Neural progenitor cell (in vitro differentiated cells): ENCODE measurements around the gene PHRF1. TPM values are rescaled to one million over a fixed set of nuclear protein-coding genes. Genes with fewer than 3 reads are reported as not detected.

ENCODE experiments used
- DNase-seq: peaks from one replicate; pipeline ENCODE4 v3.0.0-alpha.2; 2016; ENCODE audit warnings: low spot score
- H2AFZ ChIP-seq: fragments of 200-600 bp; sonication (generic); replicated peaks from 2 replicates; pipeline ENCODE4 v1.6.1; 2016; ENCODE audit warnings: antibody characterized with exemption
- H3F3A ChIP-seq: fragments of 200-600 bp; sonication (generic); 2 replicates; pipeline ENCODE4 v1.6.1; 2016; ENCODE audit warnings: antibody characterized with exemption, low read depth
- H3K27ac ChIP-seq: fragments of 200-600 bp; sonication (generic); 2 replicates; pipeline ENCODE4 v1.5.1; 2016; ENCODE audit warnings: mild to moderate bottlenecking
- H3K27me3 ChIP-seq: fragments of 200-600 bp; sonication (generic); 2 replicates; pipeline ENCODE4 v1.6.1; 2016; ENCODE audit warnings: mild to moderate bottlenecking, moderate library complexity
- H3K36me3 ChIP-seq: fragments of 200-600 bp; sonication (generic); 2 replicates; pipeline ENCODE4 v1.5.1; 2016
- H3K4me1 ChIP-seq: fragments of 200-600 bp; sonication (generic); 2 replicates; pipeline ENCODE4 v1.6.1; 2016; ENCODE audit warnings: mixed run types
- H3K4me2 ChIP-seq: fragments of 200-600 bp; sonication (generic); 2 replicates; pipeline ENCODE4 v1.6.1; 2016
- H3K4me3 ChIP-seq: fragments of 200-600 bp; sonication (generic); 2 replicates; pipeline ENCODE4 v1.5.1; 2016
- H3K79me2 ChIP-seq: fragments of 200-600 bp; sonication (generic); 2 replicates; pipeline ENCODE4 v1.6.1; 2016; ENCODE audit warnings: low read depth
- H3K9ac ChIP-seq: fragments of 200-600 bp; sonication (generic); 2 replicates; pipeline ENCODE4 v1.6.1; 2016
- H3K9me3 ChIP-seq: fragments of 200-600 bp; sonication (generic); 2 replicates; pipeline ENCODE4 v1.5.1; 2016; ENCODE audit warnings: low read depth
- H4K20me1 ChIP-seq: fragments of 200-600 bp; sonication (generic); 2 replicates; pipeline ENCODE4 v1.6.1; 2016; ENCODE audit warnings: low read depth
- H3K27ac Mint-ChIP-seq: 3 replicates; pipeline ENCODE4 v1.8.0; 2021; ENCODE audit warnings: mixed read lengths
- H3K27me3 Mint-ChIP-seq: 2 replicates; pipeline ENCODE4 v1.8.0; 2022; ENCODE audit warnings: low read depth, mild to moderate bottlenecking, inconsistent platforms, moderate library complexity, mixed read lengths; ENCODE audit not compliant: insufficient read depth
- H3K36me3 Mint-ChIP-seq: 3 replicates; pipeline ENCODE4 v1.8.0; 2021; ENCODE audit warnings: mixed read lengths
- H3K4me1 Mint-ChIP-seq: 3 replicates; pipeline ENCODE4 v1.8.0; 2021; ENCODE audit warnings: mixed read lengths
- H3K4me3 Mint-ChIP-seq: 3 replicates; pipeline ENCODE4 v1.8.0; 2021; ENCODE audit warnings: mild to moderate bottlenecking, moderate library complexity, mixed read lengths
- H3K9me3 Mint-ChIP-seq: 3 replicates; pipeline ENCODE4 v1.8.0; 2020; ENCODE audit warnings: mixed read lengths
- EZH2 ChIP-seq: fragments of 200-600 bp; sonication (generic); IDR thresholded peaks from 2 replicates; pipeline ENCODE4 v1.6.1; 2017; ENCODE audit warnings: antibody characterized with exemption, mild to moderate bottlenecking, moderate library complexity
- EZH2phosphoT487 ChIP-seq: fragments of 200-600 bp; sonication (generic); IDR thresholded peaks from 2 replicates; pipeline ENCODE4 v1.6.1; 2017; ENCODE audit warnings: antibody characterized with exemption
- total RNA-seq: library from RNA; depleted of rRNA; stranded (reverse); fragments of >200 nt; gene quantifications from 2 replicates; pipeline ENCODE4 v1.2.3, GENCODE V29; 2015; ENCODE audit warnings: low replicate concordance
- TF ChIP-seq, protein P1 (sequence below): fragments of 200-600 bp; sonication (generic); IDR thresholded peaks from 2 replicates; pipeline ENCODE4 v1.5.1; 2017; ENCODE audit warnings: antibody characterized with exemption, mild to moderate bottlenecking

PHRF1 gene
- total RNA-seq, 1 donor from 2014 or later: 9.8 TPM

DNA sequence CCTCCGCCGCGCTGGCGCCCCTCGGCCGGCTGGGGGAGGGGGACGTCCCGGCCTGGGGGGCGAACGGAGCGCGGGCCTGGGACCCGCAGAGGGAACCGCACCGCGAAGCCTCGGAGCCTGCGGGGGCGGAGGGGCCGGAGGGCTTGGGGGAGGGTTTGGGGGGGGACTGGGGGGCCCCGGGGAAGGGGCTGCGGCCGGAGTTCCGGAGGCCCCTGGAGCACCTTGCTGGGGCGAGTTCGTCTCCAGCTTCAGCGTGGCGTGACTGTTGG lies 51.0 kb downstream of the PHRF1 start:
- Mint-ChIP-seq H3K36me3 (peaks cover 10% of the 10 kb centered on the region), H3K27ac (no peak overlapping the region), H3K4me1 (peaks cover 12% of the 10 kb centered on the region), H3K9me3 (peaks cover 11% of the 10 kb centered on the region), H3K27me3 (peaks cover 9% of the 10 kb centered on the region), H3K4me3 (no peak overlapping the region)
- Histone ChIP-seq H3K27me3 (peaks cover 30% of the 10 kb centered on the region), H3K36me3 (no peaks in the 10 kb centered on the region), H4K20me1 (peaks cover 14% of the 10 kb centered on the region), H3K27ac (no peak overlapping the region), H2AFZ (no peak overlapping the region), H3F3A (peaks cover 6% of the 10 kb centered on the region), H3K4me2 (peak overlapping the region; percentile 52), H3K79me2 (no peaks in the 10 kb centered on the region), H3K9ac (no peak overlapping the region), H3K4me1 (no peaks in the 10 kb centered on the region), H3K9me3 (no peaks in the 10 kb centered on the region), H3K4me3 (no peak overlapping the region)
- TF ChIP-seq, protein P1, sequence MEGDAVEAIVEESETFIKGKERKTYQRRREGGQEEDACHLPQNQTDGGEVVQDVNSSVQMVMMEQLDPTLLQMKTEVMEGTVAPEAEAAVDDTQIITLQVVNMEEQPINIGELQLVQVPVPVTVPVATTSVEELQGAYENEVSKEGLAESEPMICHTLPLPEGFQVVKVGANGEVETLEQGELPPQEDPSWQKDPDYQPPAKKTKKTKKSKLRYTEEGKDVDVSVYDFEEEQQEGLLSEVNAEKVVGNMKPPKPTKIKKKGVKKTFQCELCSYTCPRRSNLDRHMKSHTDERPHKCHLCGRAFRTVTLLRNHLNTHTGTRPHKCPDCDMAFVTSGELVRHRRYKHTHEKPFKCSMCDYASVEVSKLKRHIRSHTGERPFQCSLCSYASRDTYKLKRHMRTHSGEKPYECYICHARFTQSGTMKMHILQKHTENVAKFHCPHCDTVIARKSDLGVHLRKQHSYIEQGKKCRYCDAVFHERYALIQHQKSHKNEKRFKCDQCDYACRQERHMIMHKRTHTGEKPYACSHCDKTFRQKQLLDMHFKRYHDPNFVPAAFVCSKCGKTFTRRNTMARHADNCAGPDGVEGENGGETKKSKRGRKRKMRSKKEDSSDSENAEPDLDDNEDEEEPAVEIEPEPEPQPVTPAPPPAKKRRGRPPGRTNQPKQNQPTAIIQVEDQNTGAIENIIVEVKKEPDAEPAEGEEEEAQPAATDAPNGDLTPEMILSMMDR: no peak
- TF ChIP-seq EZH2phosphoT487 (no peak), EZH2 (no peak)
- DNase-seq: no peak

DNA sequence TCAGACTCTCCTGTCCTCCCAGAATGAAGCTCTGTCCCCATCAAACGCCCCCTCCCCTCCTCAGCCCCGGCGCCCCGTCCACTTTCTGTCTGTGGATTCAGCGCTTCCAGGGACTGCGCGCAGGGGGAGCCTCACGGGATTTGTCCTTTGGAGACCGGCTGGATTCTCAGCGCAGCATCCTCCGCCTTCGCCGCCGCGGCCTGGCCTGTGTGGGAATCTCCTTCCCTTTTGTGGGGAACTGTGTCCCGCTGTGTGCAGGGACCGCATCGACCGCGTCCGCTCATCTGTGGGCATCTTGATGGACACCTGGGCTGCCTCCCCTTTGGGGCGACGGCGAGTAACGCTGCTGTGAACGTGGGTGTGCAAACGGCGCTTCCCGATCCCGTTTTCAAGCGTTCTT lies 51.8 kb downstream of the PHRF1 start:
- Histone ChIP-seq H3K9ac (no peak overlapping the region), H3K4me1 (no peaks in the 10 kb centered on the region), H3K36me3 (no peaks in the 10 kb centered on the region), H3K79me2 (no peaks in the 10 kb centered on the region), H3K4me3 (no peak overlapping the region), H3K9me3 (no peaks in the 10 kb centered on the region), H4K20me1 (peaks cover 11% of the 10 kb centered on the region), H3F3A (peaks cover 6% of the 10 kb centered on the region), H3K4me2 (no peak overlapping the region), H3K27me3 (peaks cover 30% of the 10 kb centered on the region), H3K27ac (no peak overlapping the region), H2AFZ (no peak overlapping the region)
- H3K9me3 Mint-ChIP-seq: peaks cover 11% of the 10 kb centered on the region
- H3K4me1 Mint-ChIP-seq: peaks cover 15% of the 10 kb centered on the region
- TF ChIP-seq, protein P1: no peak
- no peak for TF ChIP-seq EZH2
- no peak for TF ChIP-seq EZH2phosphoT487
- DNase-seq: no peak
- H3K27ac Mint-ChIP-seq: no peak overlapping the region
- H3K4me3 Mint-ChIP-seq: no peak overlapping the region
- H3K36me3 Mint-ChIP-seq: peaks cover 16% of the 10 kb centered on the region
- peaks cover 9% of the 10 kb centered on the region for H3K27me3 Mint-ChIP-seq

DNA sequence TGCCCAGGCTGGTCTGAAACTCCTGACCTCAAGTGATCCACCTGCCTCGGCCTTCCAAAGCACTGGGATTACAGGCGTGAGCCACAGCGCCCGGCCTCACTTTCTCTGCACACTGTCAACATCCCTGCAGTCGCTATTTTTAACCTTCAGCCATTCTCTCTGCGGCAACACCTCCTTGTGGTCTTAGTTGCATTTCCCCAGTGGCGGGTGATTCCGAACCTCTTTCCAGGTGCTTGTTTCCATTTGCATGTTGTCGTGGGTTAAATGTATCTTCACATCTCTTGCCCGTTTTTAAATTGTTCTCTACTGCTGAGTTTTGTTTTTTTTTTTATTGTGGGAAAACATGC lies 52.9 kb downstream of the PHRF1 start:
- TF ChIP-seq EZH2phosphoT487 (no peak), EZH2 (no peak)
- TF ChIP-seq, protein P1: no peak
- no peaks in the 10 kb centered on the region for H3K9me3 ChIP-seq
- H3K9ac ChIP-seq: no peak overlapping the region
- no peaks in the 10 kb centered on the region for H3K4me1 ChIP-seq
- Mint-ChIP-seq H3K4me3 (peak overlapping the region; percentile 2), H3K27ac (no peak overlapping the region), H3K27me3 (peaks cover 11% of the 10 kb centered on the region), H3K9me3 (peaks cover 11% of the 10 kb centered on the region), H3K4me1 (peaks cover 12% of the 10 kb centered on the region), H3K36me3 (peaks cover 16% of the 10 kb centered on the region)
- H3K4me3 ChIP-seq: no peak overlapping the region
- peaks cover 6% of the 10 kb centered on the region for H3F3A ChIP-seq
- no peaks in the 10 kb centered on the region for H3K79me2 ChIP-seq
- no peaks in the 10 kb centered on the region for H3K36me3 ChIP-seq
- H3K27me3 ChIP-seq: peaks cover 30% of the 10 kb centered on the region
- no peak overlapping the region for H3K4me2 ChIP-seq
- H4K20me1 ChIP-seq: peaks cover 7% of the 10 kb centered on the region
- no peak overlapping the region for H3K27ac ChIP-seq
- no peak for DNase-seq
- H2AFZ ChIP-seq: no peak overlapping the region

DNA sequence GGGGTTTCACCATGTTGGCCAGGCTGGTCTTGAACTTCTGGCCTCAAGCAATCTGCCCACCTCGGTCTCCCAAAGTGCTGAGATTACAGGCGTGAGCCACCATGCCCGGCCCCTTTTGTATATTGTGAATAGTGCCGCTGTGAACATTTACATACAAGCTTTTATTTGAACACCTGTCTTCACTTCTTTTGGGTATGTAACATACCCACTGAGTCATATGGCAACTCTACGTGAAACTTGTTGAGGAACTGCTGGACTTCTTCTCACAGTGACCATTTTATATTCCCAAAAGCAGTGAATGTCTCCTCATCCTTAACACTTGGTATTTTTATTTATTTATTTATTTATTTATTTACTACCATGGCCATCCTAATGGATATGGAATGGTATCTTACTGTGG lies 54.6 kb downstream of the PHRF1 start:
- no peaks in the 10 kb centered on the region for H3K9me3 ChIP-seq
- H2AFZ ChIP-seq: no peak overlapping the region
- no peaks in the 10 kb centered on the region for H3K4me1 ChIP-seq
- peaks cover 18% of the 10 kb centered on the region for H4K20me1 ChIP-seq
- H3F3A ChIP-seq: peaks cover 11% of the 10 kb centered on the region
- Mint-ChIP-seq H3K27ac (no peak overlapping the region), H3K4me1 (peaks cover 16% of the 10 kb centered on the region), H3K4me3 (no peak overlapping the region), H3K36me3 (peaks cover 16% of the 10 kb centered on the region), H3K9me3 (peaks cover 11% of the 10 kb centered on the region), H3K27me3 (peaks cover 20% of the 10 kb centered on the region)
- TF ChIP-seq EZH2phosphoT487 (no peak), EZH2 (no peak)
- TF ChIP-seq, protein P1: no peak
- no peaks in the 10 kb centered on the region for H3K79me2 ChIP-seq
- H3K36me3 ChIP-seq: no peaks in the 10 kb centered on the region
- no peak overlapping the region for H3K4me3 ChIP-seq
- peaks cover 41% of the 10 kb centered on the region for H3K27me3 ChIP-seq
- H3K4me2 ChIP-seq: no peak overlapping the region
- DNase-seq: no peak
- H3K9ac ChIP-seq: no peak overlapping the region
- no peak overlapping the region for H3K27ac ChIP-seq
